Measurements from ENCODE around the gene PLEKHM1. TPM values are rescaled to one million over a fixed set of nuclear protein-coding genes. Genes with fewer than 3 reads are reported as not detected.

Gene PLEKHM1
- total and polyA plus RNA-seq, 2 of the 13 experiments (the other 11 are each of a cell fraction or from before 2014, with no cell fraction given), result 7.6 to 13.5 TPM

GRCh38 chr17:45425125-45425983 is 65.2 kb downstream of the PLEKHM1 start (continued):
- no peak for TF ChIP-seq HNF1A (IDR thresholded peaks at IDR 0.05; ENCODE audit: low read depth)
- no peak for TF ChIP-seq HNF1A (CRISPR knock-in tag; IDR thresholded peaks at IDR 0.05; ENCODE audit: borderline replicate concordance)
- peak; percentile 70 for TF ChIP-seq ISL2 (CRISPR knock-in tag; IDR thresholded peaks at IDR 0.05)
- peak; percentile 75 for TF ChIP-seq ZBTB7B (CRISPR knock-in tag; IDR thresholded peaks at IDR 0.05)
- TF ChIP-seq ZFAT (CRISPR knock-in tag; conservative IDR thresholded peaks at IDR 0.05), result no peak
- TF ChIP-seq ATAD3A (CRISPR knock-in tag; IDR thresholded peaks at IDR 0.05), result no peak
- no peak for TF ChIP-seq GLMP (CRISPR knock-in tag; IDR thresholded peaks at IDR 0.05; ENCODE audit: borderline replicate concordance)
- no peak for TF ChIP-seq MZF1 (CRISPR knock-in tag; IDR thresholded peaks at IDR 0.05; ENCODE audit: borderline replicate concordance)
- TF ChIP-seq ZNF251 (CRISPR knock-in tag; IDR thresholded peaks at IDR 0.05), result no peak
- no peak for TF ChIP-seq ZMYM3 (CRISPR knock-in tag; IDR thresholded peaks at IDR 0.05)
- 0 out of 2 replicates have a peak, but pooled peaks have one; percentile 50 for TF ChIP-seq SP140L (CRISPR knock-in tag; IDR thresholded peaks at IDR 0.05; ENCODE audit: borderline replicate concordance)
- TF ChIP-seq ZBTB34 (CRISPR knock-in tag; IDR thresholded peaks at IDR 0.05), result no peak; the same call in 1 of the 2 replicates
- peak; percentile 91 for TF ChIP-seq TAF1 (CRISPR knock-in tag; IDR thresholded peaks at IDR 0.05)
- TF ChIP-seq THAP7 (CRISPR knock-in tag; IDR thresholded peaks at IDR 0.05), result no peak; the same call in 1 of the 2 replicates
- TF ChIP-seq ZNF605 (CRISPR knock-in tag; IDR thresholded peaks at IDR 0.05), result peak; percentile 50; the same call in 1 of the 2 replicates
- TF ChIP-seq ZNF335 (CRISPR knock-in tag; IDR thresholded peaks at IDR 0.05), result 0 out of 2 replicates have a peak, but pooled peaks have one; percentile 55
- TF ChIP-seq DMTF1 (CRISPR knock-in tag; IDR thresholded peaks at IDR 0.05), result no peak
- TF ChIP-seq BRF2 (CRISPR knock-in tag; IDR thresholded peaks at IDR 0.05), result no peak
